Measurements from ENCODE around the gene OTOGL. TPM values are rescaled to one million over a fixed set of nuclear protein-coding genes. Genes with fewer than 3 reads are reported as not detected.

OTOGL gene
- total RNA-seq, 1 experiment from 2014 or later = not detected

DNA sequence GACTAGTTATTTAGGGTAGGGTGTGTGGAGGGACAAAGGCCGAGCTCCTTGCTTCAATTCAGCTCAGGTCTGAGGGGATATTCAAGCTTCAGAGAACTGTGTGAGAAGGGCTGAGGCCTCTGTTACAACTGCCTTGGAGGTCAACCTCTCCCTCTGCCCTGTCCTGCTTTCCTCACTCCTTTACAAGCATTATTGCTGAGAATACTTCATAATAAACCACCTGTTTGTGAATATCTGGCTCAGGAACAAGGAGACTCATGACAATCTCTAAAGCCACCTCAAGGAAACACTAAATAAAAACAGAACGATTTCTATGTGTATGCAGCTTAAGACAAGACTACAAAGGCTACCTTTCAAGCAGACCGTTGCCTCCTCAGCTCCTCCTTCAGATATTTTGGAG, 21.7 kb downstream of the OTOGL start:
- POLR2A ChIA-PET (ENCODE audit: unreplicated experiment) = no interaction called here
- H3K4me1 ChIP-seq (replicated peaks; ENCODE audit: insufficient read depth) = no peaks in the 10 kb centered on the region
- no peak overlapping the region for H3K27ac ChIP-seq

DNA sequence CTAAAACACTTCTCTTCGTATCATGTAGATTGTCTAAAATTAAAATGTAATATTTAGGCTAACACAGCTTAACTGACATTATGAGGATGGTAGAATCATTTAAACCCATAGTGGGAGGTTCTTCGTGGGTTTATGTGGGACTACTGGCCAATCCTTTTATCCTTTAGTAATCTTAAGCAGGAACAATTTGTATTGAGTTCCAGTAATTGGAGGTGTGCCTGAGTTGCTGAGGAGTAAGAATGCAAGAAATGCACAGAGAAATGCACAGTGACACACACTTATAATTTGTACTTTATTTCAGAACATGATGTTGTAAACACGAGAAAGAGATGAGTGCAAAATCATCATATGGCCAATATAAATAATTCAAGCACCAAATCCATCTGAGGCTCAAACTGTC, 22.3 kb downstream of the OTOGL start:
- CTCF ChIA-PET = no interaction called here
- BruUV-seq (replicated peaks) = no TSS peak
- no peak overlapping the region for H2AFZ ChIP-seq
- no peaks in the 10 kb centered on the region for H3K36me3 ChIP-seq (ENCODE audit: low read depth)
- H3K4me1 ChIP-seq (replicated peaks; ENCODE audit: insufficient read depth) = no peaks in the 10 kb centered on the region
- POLR2A ChIA-PET (ENCODE audit: unreplicated experiment) = no interaction called here
- H3K9me3 ChIP-seq (ENCODE audit: insufficient read depth, low read depth) = no peaks in the 10 kb centered on the region; the same call in 1 of the 2 replicates
- no peak for DNase-seq
- intact Hi-C loops (cut with micrococcal nuclease; ENCODE audit: unreplicated experiment) = no loop called here
- H3K4me3 ChIP-seq = no peak overlapping the region
- H3K4me2 ChIP-seq = no peak overlapping the region
- no peaks in the 10 kb centered on the region for H3K27me3 ChIP-seq (ENCODE audit: insufficient read depth, low read depth)
- H3F3A ChIP-seq (ENCODE audit: insufficient read depth, low read depth) = no peaks in the 10 kb centered on the region
- TF ChIP-seq EZH2 (IDR thresholded peaks at IDR 0.05; ENCODE audit: low read depth) = no peak
- TF ChIP-seq, protein P1, sequence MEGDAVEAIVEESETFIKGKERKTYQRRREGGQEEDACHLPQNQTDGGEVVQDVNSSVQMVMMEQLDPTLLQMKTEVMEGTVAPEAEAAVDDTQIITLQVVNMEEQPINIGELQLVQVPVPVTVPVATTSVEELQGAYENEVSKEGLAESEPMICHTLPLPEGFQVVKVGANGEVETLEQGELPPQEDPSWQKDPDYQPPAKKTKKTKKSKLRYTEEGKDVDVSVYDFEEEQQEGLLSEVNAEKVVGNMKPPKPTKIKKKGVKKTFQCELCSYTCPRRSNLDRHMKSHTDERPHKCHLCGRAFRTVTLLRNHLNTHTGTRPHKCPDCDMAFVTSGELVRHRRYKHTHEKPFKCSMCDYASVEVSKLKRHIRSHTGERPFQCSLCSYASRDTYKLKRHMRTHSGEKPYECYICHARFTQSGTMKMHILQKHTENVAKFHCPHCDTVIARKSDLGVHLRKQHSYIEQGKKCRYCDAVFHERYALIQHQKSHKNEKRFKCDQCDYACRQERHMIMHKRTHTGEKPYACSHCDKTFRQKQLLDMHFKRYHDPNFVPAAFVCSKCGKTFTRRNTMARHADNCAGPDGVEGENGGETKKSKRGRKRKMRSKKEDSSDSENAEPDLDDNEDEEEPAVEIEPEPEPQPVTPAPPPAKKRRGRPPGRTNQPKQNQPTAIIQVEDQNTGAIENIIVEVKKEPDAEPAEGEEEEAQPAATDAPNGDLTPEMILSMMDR (conservative IDR thresholded peaks at IDR 0.05) = no peak
- no peaks in the 10 kb centered on the region for H3K79me2 ChIP-seq (ENCODE audit: low read depth)
- no peaks in the 10 kb centered on the region for H3K9me2 ChIP-seq (ENCODE audit: insufficient read depth)
- H4K20me1 ChIP-seq (ENCODE audit: insufficient read depth) = no peaks in the 10 kb centered on the region
- no peak overlapping the region for H3K27ac ChIP-seq

More for the DNA sequence above, 21.7 kb downstream of the OTOGL start:
- H3K4me2 ChIP-seq = no peak overlapping the region
- H3F3A ChIP-seq (ENCODE audit: insufficient read depth, low read depth) = no peaks in the 10 kb centered on the region
- CTCF ChIA-PET = no interaction called here
- no peaks in the 10 kb centered on the region for H4K20me1 ChIP-seq (ENCODE audit: insufficient read depth)
- H3K4me3 ChIP-seq = no peak overlapping the region
- TF ChIP-seq EZH2 (IDR thresholded peaks at IDR 0.05; ENCODE audit: low read depth) = no peak
- TF ChIP-seq, protein P1 (conservative IDR thresholded peaks at IDR 0.05) = no peak
- BruUV-seq (replicated peaks) = no TSS peak
- no peak overlapping the region for H2AFZ ChIP-seq
- no peaks in the 10 kb centered on the region; the same call in 1 of the 2 replicates for H3K9me3 ChIP-seq (ENCODE audit: insufficient read depth, low read depth)
- intact Hi-C loops (cut with micrococcal nuclease; ENCODE audit: unreplicated experiment) = no loop called here
- H3K79me2 ChIP-seq (ENCODE audit: low read depth) = no peaks in the 10 kb centered on the region
- no peaks in the 10 kb centered on the region for H3K36me3 ChIP-seq (ENCODE audit: low read depth)
- no peaks in the 10 kb centered on the region for H3K9me2 ChIP-seq (ENCODE audit: insufficient read depth)
- no peaks in the 10 kb centered on the region for H3K27me3 ChIP-seq (ENCODE audit: insufficient read depth, low read depth)
- DNase-seq = no peak

DNA sequence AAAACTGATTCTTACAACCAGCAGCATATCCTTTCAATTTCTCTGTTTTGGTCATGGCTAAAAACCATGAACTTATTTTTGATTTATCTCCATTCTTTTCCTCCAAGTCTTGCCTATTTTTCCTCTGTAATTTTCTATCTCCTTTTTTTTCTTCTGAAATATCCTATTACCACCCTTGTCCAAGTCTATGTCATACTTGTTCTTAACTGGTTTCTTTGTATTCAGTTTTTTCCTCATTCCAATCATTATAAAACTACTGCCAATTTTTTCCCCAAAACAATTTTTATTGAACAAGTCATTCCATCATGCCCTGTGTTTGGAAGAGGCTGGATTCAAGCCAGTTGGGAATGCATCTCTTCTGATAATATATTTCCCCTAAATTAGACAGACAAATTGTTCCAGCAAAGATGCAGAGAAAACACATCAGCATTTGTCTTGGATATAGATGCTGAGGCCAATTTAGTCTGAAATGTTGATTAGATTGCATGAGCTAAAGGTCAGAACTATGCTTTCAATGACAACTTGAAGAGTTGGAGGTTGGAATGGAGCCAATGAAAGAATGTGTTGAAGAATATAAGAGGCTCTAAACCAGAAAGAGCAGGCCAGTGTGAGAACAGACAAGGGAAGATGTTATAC, 30.7 kb downstream of the OTOGL start:
- H3K4me2 ChIP-seq = no peak overlapping the region
- DNase-seq = no peak
- ChIA-PET POLR2A (ENCODE audit: unreplicated experiment) (interaction anchor here (0.7 kb wide), 1 partner anchor 877 kb away, joined by 5 read pairs; no protein-coding TSS in a partner anchor), CTCF (no interaction called here)
- no peaks in the 10 kb centered on the region for H3F3A ChIP-seq (ENCODE audit: insufficient read depth, low read depth)
- no peak overlapping the region for H3K27ac ChIP-seq
- H3K4me3 ChIP-seq = no peak overlapping the region
- H3K79me2 ChIP-seq (ENCODE audit: low read depth) = no peaks in the 10 kb centered on the region
- H3K9me2 ChIP-seq (ENCODE audit: insufficient read depth) = no peaks in the 10 kb centered on the region; the same call in 1 of the 2 replicates
- H3K27me3 ChIP-seq (ENCODE audit: insufficient read depth, low read depth) = no peaks in the 10 kb centered on the region
- no peaks in the 10 kb centered on the region for H4K20me1 ChIP-seq (ENCODE audit: insufficient read depth)
- intact Hi-C loops (cut with micrococcal nuclease; ENCODE audit: unreplicated experiment) = no loop called here
- no TSS peak for BruUV-seq (replicated peaks)
- no peaks in the 10 kb centered on the region for H3K9me3 ChIP-seq (ENCODE audit: insufficient read depth, low read depth)
- no peaks in the 10 kb centered on the region for H3K4me1 ChIP-seq (replicated peaks; ENCODE audit: insufficient read depth)
- no peaks in the 10 kb centered on the region for H3K36me3 ChIP-seq (ENCODE audit: low read depth)
- H2AFZ ChIP-seq = no peak overlapping the region
- TF ChIP-seq, protein P1 (conservative IDR thresholded peaks at IDR 0.05) = no peak
